CD14-positive monocyte (primary cell): ENCODE measurements around the gene TMC6. TPM values are rescaled to one million over a fixed set of nuclear protein-coding genes. Genes with fewer than 3 reads are reported as not detected.

Experiments
- DNase-seq, 3 donors: peaks; one replicate each; pipeline ENCODE4 v3.0.0-alpha.2; 2011 to 2022
- H2AFZ ChIP-seq: 2 replicates; pipeline ENCODE4 v1.6.0; 2012; ENCODE audit warnings: mild to moderate bottlenecking, low read depth, low read length, inconsistent platforms; ENCODE audit not compliant: insufficient read depth, poor library complexity, severe bottlenecking
- H3K27ac ChIP-seq, 2 donors: 1 replicate in 1 of 2; 2 replicates in 1 of 2; pipeline ENCODE4 v1.5.1; 2012 to 2013; ENCODE audit warnings: low read length in 2 of 2, control low read depth in 1 of 2, inconsistent platforms in 1 of 2, low read depth in 1 of 2, mild to moderate bottlenecking in 1 of 2
- H3K27me3 ChIP-seq, 2 donors: one replicate each; pipeline versions ENCODE4 v1.6.0 to v1.6.1; 2011 to 2013; ENCODE audit warnings: low read length in 2 of 2; ENCODE audit not compliant: control insufficient read depth in 2 of 2, insufficient read depth in 2 of 2
- H3K36me3 ChIP-seq, 2 donors: replicated peaks in 1 of 2; 1 replicate in 1 of 2; 2 replicates in 1 of 2; pipeline versions ENCODE4 v1.5.1 to v1.6.1; 2012 to 2013; ENCODE audit warnings: low read length in 2 of 2, control low read depth in 1 of 2, inconsistent platforms in 1 of 2, mild to moderate bottlenecking in 1 of 2; ENCODE audit not compliant: insufficient read depth in 2 of 2, control insufficient read depth in 1 of 2
- H3K4me1 ChIP-seq, 2 donors: 1 replicate in 1 of 2; 2 replicates in 1 of 2; pipeline versions ENCODE4 v1.5.1 to v1.6.1; 2012 to 2013; ENCODE audit warnings: low read length in 2 of 2, control low read depth in 1 of 2, inconsistent platforms in 1 of 2, mild to moderate bottlenecking in 1 of 2, moderate library complexity in 1 of 2; ENCODE audit not compliant: insufficient read depth in 2 of 2, control insufficient read depth in 1 of 2
- H3K4me2 ChIP-seq: replicated peaks from 2 replicates; pipeline ENCODE3; 2012; ENCODE audit warnings: low read length, moderate library complexity, mild to moderate bottlenecking; ENCODE audit not compliant: poor library complexity, severe bottlenecking; ENCODE audit errors: extremely low read depth
- H3K4me3 ChIP-seq, 3 experiments: fragments of 200-600 bp in 1 of 3; sonication (generic) in 1 of 3; replicated peaks in 1 of 3; 1 replicate in 2 of 3; 2 replicates in 1 of 3; pipeline ENCODE4 v1.5.1; 2011 to 2013; ENCODE audit warnings: low read length in 3 of 3, mild to moderate bottlenecking in 3 of 3, control low read depth in 2 of 3, low read depth in 2 of 3, inconsistent platforms in 1 of 3, moderate library complexity in 1 of 3
- H3K79me2 ChIP-seq: 2 replicates; pipeline ENCODE4 v1.6.0; 2012; ENCODE audit warnings: mild to moderate bottlenecking, control low read depth, inconsistent platforms, low read length, moderate library complexity; ENCODE audit not compliant: insufficient read depth
- H3K9ac ChIP-seq: 2 replicates; pipeline ENCODE4 v1.6.0; 2017; ENCODE audit warnings: low read length, mild to moderate bottlenecking; ENCODE audit not compliant: insufficient read depth, poor library complexity, severe bottlenecking
- H3K9me3 ChIP-seq, 2 donors: replicated peaks in 1 of 2; 1 replicate in 1 of 2; 2 replicates in 1 of 2; pipeline versions ENCODE4 v1.5.1 to v1.6.1; 2012 to 2013; ENCODE audit warnings: low read length in 2 of 2, control low read depth in 1 of 2; ENCODE audit not compliant: control insufficient read depth in 1 of 2, insufficient read depth in 1 of 2
- H4K20me1 ChIP-seq: 2 replicates; pipeline ENCODE4 v1.6.0; 2012; ENCODE audit warnings: mild to moderate bottlenecking, low read length, control low read depth, moderate library complexity; ENCODE audit not compliant: insufficient read depth
- H3K27ac Mint-ChIP-seq, 7 donors: one replicate each; pipeline ENCODE4 v1.8.0; 2020; ENCODE audit warnings: mild to moderate bottlenecking in 7 of 7, mixed read lengths in 7 of 7, moderate library complexity in 6 of 7, inconsistent platforms in 2 of 7
- H3K27me3 Mint-ChIP-seq, 3 donors: one replicate each; pipeline ENCODE4 v1.8.0; 2021 to 2022; ENCODE audit warnings: low read depth in 3 of 3, mild to moderate bottlenecking in 3 of 3, mixed read lengths in 3 of 3, moderate library complexity in 3 of 3, inconsistent platforms in 1 of 3
- H3K36me3 Mint-ChIP-seq, 2 donors: one replicate each; pipeline ENCODE4 v1.8.0; 2020; ENCODE audit warnings: mixed read lengths in 2 of 2, inconsistent platforms in 1 of 2, mild to moderate bottlenecking in 1 of 2
- H3K4me1 Mint-ChIP-seq: one replicate; pipeline ENCODE4 v1.8.0; 2020; ENCODE audit warnings: mild to moderate bottlenecking, mixed read lengths
- H3K4me3 Mint-ChIP-seq, 2 donors: one replicate each; pipeline ENCODE4 v1.8.0; 2020; ENCODE audit warnings: mild to moderate bottlenecking in 2 of 2, mixed read lengths in 2 of 2, moderate library complexity in 1 of 2
- H3K9me3 Mint-ChIP-seq, 7 donors: one replicate each; pipeline ENCODE4 v1.8.0; 2020 to 2022; ENCODE audit warnings: mixed read lengths in 7 of 7, mild to moderate bottlenecking in 6 of 7, moderate library complexity in 6 of 7, inconsistent platforms in 2 of 7
- WGBS: methylation state at CpG from one replicate; pipeline ENCODE4 v1.1.5; 2013; ENCODE audit warnings: missing lambda C conversion rate; ENCODE audit not compliant: insufficient coverage; 5-methylcytosine and 5-hydroxymethylcytosine counted together
- intact Hi-C, 2 donors: fragments of 100-400 bp; cut with micrococcal nuclease; formaldehyde crosslinking; loops; one replicate each; pipeline versions ENCODE4 v1.15.0 to v1.15.1; 2023
- polyA plus RNA-seq, 3 donors: library from polyadenylated mRNA; depleted of rRNA in 1 of 3; unstranded in 2 of 3; stranded (reverse) in 1 of 3; fragments of 300-500 nt in 2 of 3; fragments of >200 nt in 1 of 3; fragmentation: Illumina TruSeq in 2 of 3; gene quantifications; 1 replicate in 2 of 3; 2 replicates in 1 of 3; pipeline ENCODE4 v1.2.3, GENCODE V29; 2012 to 2021
- TF ChIP-seq, protein P1 (sequence below): fragments of 200-600 bp; IDR thresholded peaks from one replicate; pipeline ENCODE4 v1.8.0; 2022; ENCODE audit warnings: antibody characterized with exemption, mild to moderate bottlenecking

The TMC6 gene
- polyA plus RNA-seq, 3 donors: 60.1 to 107 (median 79.2) TPM

DNA sequence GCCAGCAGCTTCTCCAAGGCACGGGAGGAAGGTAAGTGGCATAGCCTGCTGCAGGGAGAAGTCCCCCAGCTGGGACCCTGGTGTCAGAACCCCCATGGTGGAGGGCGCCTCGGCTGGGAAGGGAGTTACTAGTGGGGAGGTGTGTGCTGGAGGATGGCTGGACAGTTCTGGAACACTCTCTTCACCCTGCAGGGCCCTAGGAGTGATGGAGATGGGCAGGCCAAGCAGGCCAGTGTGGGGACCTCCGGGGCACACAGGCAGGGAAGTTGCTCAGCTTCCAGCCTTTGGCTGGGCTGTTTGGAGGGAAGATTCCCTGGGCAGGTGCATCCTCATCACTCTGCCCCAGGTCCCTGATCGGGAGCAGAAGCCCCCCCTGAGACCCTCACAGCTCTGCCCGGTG, 18.3 kb upstream of the TMC6 start:
- intact Hi-C loops: no loop called here
- no peak overlapping the region for H3K9ac ChIP-seq

DNA sequence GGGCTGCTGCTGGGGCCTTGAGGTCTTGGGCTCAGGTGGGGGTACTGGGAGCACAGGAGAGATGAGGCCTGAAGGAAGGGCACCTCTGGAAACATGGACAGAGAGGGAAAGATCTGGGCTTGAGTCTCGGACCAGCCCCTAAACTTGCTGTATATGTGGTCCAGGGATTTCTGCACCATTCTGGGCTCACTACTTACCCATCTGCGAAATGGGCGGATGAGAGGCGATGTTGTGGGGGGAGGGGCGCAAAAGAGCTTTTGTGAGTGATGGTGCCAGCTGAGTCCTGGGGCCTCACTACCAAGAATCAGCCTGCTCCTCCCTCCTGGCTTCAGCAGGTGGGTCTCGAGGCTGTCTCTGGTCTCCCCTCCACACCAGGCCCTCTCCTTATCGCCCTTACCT, 17.9 kb upstream of the TMC6 start:
- Mint-ChIP-seq H3K36me3 (peaks cover 8 to 18% of the 10 kb centered on the region in 2 donors), H3K27me3 (no peaks in the 10 kb centered on the region), H3K27ac (peak overlapping the region in 2 of 7 donors; percentile 31 to 40), H3K4me3 (no peak overlapping the region), H3K9me3 (no peaks in the 10 kb centered on the region), H3K4me1 (peaks cover 50% of the 10 kb centered on the region)
- H3K36me3 ChIP-seq: peaks cover 12 to 15% of the 10 kb centered on the region in 2 donors
- H3K79me2 ChIP-seq: peaks cover 7% of the 10 kb centered on the region
- no peaks in the 10 kb centered on the region for H3K9me3 ChIP-seq
- peak overlapping the region in 1 of 2 donors; percentile 2 for H3K27ac ChIP-seq
- WGBS: 100% methylated on average over 1 of the region's 7 CpGs
- peaks cover 55 to 63% of the 10 kb centered on the region in 2 donors for H3K4me1 ChIP-seq
- TF ChIP-seq, protein P1, sequence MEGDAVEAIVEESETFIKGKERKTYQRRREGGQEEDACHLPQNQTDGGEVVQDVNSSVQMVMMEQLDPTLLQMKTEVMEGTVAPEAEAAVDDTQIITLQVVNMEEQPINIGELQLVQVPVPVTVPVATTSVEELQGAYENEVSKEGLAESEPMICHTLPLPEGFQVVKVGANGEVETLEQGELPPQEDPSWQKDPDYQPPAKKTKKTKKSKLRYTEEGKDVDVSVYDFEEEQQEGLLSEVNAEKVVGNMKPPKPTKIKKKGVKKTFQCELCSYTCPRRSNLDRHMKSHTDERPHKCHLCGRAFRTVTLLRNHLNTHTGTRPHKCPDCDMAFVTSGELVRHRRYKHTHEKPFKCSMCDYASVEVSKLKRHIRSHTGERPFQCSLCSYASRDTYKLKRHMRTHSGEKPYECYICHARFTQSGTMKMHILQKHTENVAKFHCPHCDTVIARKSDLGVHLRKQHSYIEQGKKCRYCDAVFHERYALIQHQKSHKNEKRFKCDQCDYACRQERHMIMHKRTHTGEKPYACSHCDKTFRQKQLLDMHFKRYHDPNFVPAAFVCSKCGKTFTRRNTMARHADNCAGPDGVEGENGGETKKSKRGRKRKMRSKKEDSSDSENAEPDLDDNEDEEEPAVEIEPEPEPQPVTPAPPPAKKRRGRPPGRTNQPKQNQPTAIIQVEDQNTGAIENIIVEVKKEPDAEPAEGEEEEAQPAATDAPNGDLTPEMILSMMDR: no peak
- H2AFZ ChIP-seq: no peak overlapping the region
- intact Hi-C loops: no loop called here
- H4K20me1 ChIP-seq: peaks cover 11% of the 10 kb centered on the region
- DNase-seq: no peak
- no peak overlapping the region for H3K4me3 ChIP-seq
- no peaks in the 10 kb centered on the region for H3K27me3 ChIP-seq
- no peak overlapping the region for H3K9ac ChIP-seq
- H3K4me2 ChIP-seq: no peak overlapping the region

More for the DNA sequence above, 18.3 kb upstream of the TMC6 start:
- H3K9me3 ChIP-seq: no peaks in the 10 kb centered on the region
- H3K27ac ChIP-seq: peak overlapping the region in 1 of 2 donors; percentile 2
- peaks cover 3% of the 10 kb centered on the region for H3K79me2 ChIP-seq
- Mint-ChIP-seq H3K4me3 (no peak overlapping the region), H3K4me1 (peaks cover 49% of the 10 kb centered on the region), H3K27ac (no peak overlapping the region), H3K27me3 (no peaks in the 10 kb centered on the region), H3K36me3 (peaks cover 7 to 14% of the 10 kb centered on the region in 2 donors), H3K9me3 (no peaks in the 10 kb centered on the region)
- H3K4me2 ChIP-seq: no peak overlapping the region
- H3K4me3 ChIP-seq: no peak overlapping the region
- TF ChIP-seq, protein P1: no peak
- DNase-seq: no peak
- peaks cover 51 to 59% of the 10 kb centered on the region in 2 donors for H3K4me1 ChIP-seq
- H3K36me3 ChIP-seq: peaks cover 8 to 11% of the 10 kb centered on the region in 2 donors
- no peak overlapping the region for H2AFZ ChIP-seq
- no peaks in the 10 kb centered on the region for H3K27me3 ChIP-seq
- 75% methylated on average over 2 of the region's 6 CpGs for WGBS
- peaks cover 8% of the 10 kb centered on the region for H4K20me1 ChIP-seq
